Suppressor macrophage treated with lipopolysaccharide for 1 hour (primary cell): ENCODE results near the gene PDIA5.

Source experiments
- DNase-seq, 3 donors: peaks; one replicate each; pipeline ENCODE4 v3.0.0-alpha.2; 2020 to 2022

Gene PDIA5

DNA sequence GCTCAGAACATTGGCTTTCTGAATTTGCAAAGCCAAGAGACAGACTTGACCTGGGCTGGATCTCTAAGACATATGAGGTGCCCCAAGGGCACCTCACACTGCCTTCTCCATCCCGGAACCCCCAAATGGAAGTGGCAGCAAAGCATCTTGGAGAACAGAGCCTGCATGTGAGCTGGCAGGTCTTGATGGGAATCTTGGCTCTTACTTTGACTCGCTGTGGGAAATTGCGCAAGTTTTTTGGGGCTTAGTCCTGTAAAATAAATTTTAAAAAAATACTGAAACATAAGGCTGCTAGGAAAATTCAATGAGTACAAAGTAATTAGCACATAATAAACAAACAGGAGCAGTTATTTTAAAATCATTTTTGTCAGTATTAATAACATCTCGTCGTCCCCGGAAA is 121.2 kb downstream of the PDIA5 start:
- no peak for DNase-seq

- no peak for DNase-seq
Measured at GRCh38 chr3:123193448-123194101, 126.8 kb downstream of the PDIA5 start.

DNA sequence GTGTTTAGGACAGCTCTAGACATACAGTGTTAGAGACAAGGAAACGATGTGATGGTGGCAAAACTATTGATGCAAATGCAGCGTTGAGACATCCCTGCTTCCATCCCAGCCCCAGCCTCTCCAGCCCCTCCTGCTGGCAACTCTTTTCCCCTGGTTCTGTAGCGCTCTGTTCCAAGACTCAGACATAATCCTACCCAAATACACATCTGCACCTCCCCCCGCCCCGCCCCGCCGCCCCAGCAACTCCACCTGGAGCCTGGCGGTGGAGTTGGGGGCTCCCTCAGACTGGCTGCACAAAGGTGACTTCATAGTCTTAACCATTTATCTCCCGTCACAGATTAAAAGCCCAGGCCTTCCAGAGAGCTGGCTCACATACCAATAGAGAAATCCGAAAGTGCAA is 127.7 kb downstream of the PDIA5 start:
- DNase-seq, result peak in 1 of 3 donors; percentile 21

DNA sequence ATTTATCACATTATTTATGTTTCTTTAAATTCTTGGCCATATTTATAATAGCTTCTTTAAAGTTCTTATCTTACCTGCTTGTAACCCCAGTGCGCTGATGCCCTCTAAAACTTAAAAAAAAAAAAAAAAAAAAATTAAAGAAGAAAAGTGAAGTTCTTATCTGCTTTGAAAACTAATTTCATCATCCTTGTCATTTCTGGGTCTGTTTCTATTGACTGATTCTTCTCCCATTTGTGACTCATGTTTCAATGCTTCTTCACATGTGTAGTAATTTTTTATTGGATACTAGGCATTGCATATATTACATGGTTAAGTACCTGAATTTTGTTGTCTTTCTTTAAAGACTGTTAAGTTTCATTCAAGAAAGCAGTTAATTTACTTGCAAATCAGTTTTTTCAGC is 131.5 kb downstream of the PDIA5 start:
- no peak for DNase-seq

DNA sequence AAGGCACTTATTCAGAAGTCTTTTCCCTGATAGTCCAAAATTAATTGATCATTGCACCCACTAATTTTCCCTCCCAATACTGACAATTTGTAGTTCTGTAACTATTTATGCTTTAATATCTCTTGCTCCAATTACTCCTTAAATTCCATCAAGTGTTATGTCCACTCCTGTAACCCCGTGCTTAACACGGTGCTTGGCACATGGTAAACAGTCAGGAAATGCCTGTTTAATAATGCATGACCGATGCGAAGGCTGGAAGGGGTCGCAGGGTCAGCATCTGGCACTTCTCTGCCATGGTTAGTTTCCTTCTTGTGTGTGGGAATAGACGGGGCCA is 134.4 kb downstream of the PDIA5 start:
- no peak for DNase-seq

- DNase-seq, result peak; percentile 85 to 94 (median 92)
Measured at GRCh38 chr3:123201557-123202427, 135.0 kb downstream of the PDIA5 start, which contains the start of gene SEC22A. Gene SEC22A (plus strand): TSS chr3:123201943. CDS start chr3:123209218, 7,275 bp downstream.

- DNase-seq, result no peak
Measured at GRCh38 chr3:123202451-123202850, 135.6 kb downstream of the PDIA5 start.
